Pancreas (tissue), 10 donors: ENCODE data around the gene DHRS13. TPM values are rescaled to one million over a fixed set of nuclear protein-coding genes. Genes with fewer than 3 reads are reported as not detected.
"Not testable (repeated sequence)": the region's sequence is repeated elsewhere in the genome, so short reads cannot be mapped to it uniquely, and the experiment has no call there.

Experiments
- ATAC-seq, 4 donors: fragments of 200-7000 bp; cut with Tn5 transposase; one replicate each; pipeline versions ENCODE4 v1.8.0 to v1.9.1; 2020; ENCODE audit warnings: mild to moderate bottlenecking in 4 of 4, moderate library complexity in 4 of 4
- DNase-seq, 6 donors: peaks; one replicate each; pipeline ENCODE4 v3.0.0-alpha.2; 2020
- FAIRE-seq: peaks from 2 replicates; lab custom pipeline; 2012; peaks lifted over from hg19 to GRCh38; lab: Jason Lieb, UNC
- H3K27ac ChIP-seq, 4 donors: fragments of 200-600 bp; sonication (generic); 1 replicate in 3 of 4; 2 replicates in 1 of 4; pipeline versions ENCODE4 v1.5.0 to v1.8.0; 2020
- H3K27me3 ChIP-seq, 4 donors: fragments of 200-600 bp; one replicate each; pipeline ENCODE4 v1.8.0; 2021
- H3K36me3 ChIP-seq, 3 donors: fragments of 200-600 bp; sonication (generic) in 1 of 3; one replicate each; pipeline versions ENCODE4 v1.5.0 to v1.8.0; 2020 to 2021
- H3K4me1 ChIP-seq, 3 donors: fragments of 200-600 bp; one replicate each; pipeline ENCODE4 v1.8.0; 2021
- H3K4me3 ChIP-seq, 4 donors: fragments of 200-600 bp; sonication (generic) in 2 of 4; one replicate each; pipeline versions ENCODE4 v1.5.0 to v1.8.0; 2020 to 2021
- H3K9me3 ChIP-seq, 4 donors: fragments of 200-600 bp; one replicate each; pipeline ENCODE4 v1.8.0; 2021
- WGBS, 2 donors: extraction: QIAGEN DNeasy Blood & Tissue Kit; methylation state at CpG; one replicate each; pipeline ENCODE4 v1.1.7; 2013; 5-methylcytosine and 5-hydroxymethylcytosine counted together
- intact Hi-C, 3 donors: fragments of 100-400 bp; cut with DNase I; formaldehyde crosslinking; loops; one replicate each; pipeline versions ENCODE4 v1.11.1 to v1.14.2; 2022
- polyA plus RNA-seq, 2 donors: library from polyadenylated mRNA; stranded (reverse); fragments of 200-250 nt; gene quantifications; one replicate each; pipeline ENCODE4 v1.2.3, GENCODE V29; 2013
- total RNA-seq, 6 donors: library from RNA; stranded (reverse); fragmentation: NEBNext Ultra II Directional in 4 of 6; extraction: Animal tissue kit (Norgen Biotek cat#: 25700) in 4 of 6; gene quantifications; one replicate each; pipeline versions ENCODE4 v1.2.1 to v1.2.4, GENCODE V29; 2021 to 2023
- TF ChIP-seq, protein P1 (sequence below), 4 donors: fragments of 200-600 bp; sonication (generic) in 3 of 4; IDR thresholded peaks; one replicate each; pipeline versions ENCODE4 v1.5.0 to v1.8.0; 2021; ENCODE audit warnings: antibody characterized with exemption in 4 of 4
- donor health status: healthy with polysubstance abuse.
- donor health status: DM: no; HTN: no; CAD: no; lungs with moderate emphysema.
- donor health status: DM: no; HTN: no; CAD: no.
- donor health status: control.
- donor health status: control.
- donor health status: Bipolar disorder and iron deficiency.
- donor health status: DM: yes; HTN: yes; CAD: no.
- donor health status: DM: no; HTN: no; CAD: no.
- donor health status: DM: no; HTN: no; CAD: no.
- donor health status: DM: yes; HTN: yes; CAD: no.

Gene DHRS13
- total and polyA plus RNA-seq, 8 donors, result 2.6 to 9.8 (median 5.5) TPM

DNA sequence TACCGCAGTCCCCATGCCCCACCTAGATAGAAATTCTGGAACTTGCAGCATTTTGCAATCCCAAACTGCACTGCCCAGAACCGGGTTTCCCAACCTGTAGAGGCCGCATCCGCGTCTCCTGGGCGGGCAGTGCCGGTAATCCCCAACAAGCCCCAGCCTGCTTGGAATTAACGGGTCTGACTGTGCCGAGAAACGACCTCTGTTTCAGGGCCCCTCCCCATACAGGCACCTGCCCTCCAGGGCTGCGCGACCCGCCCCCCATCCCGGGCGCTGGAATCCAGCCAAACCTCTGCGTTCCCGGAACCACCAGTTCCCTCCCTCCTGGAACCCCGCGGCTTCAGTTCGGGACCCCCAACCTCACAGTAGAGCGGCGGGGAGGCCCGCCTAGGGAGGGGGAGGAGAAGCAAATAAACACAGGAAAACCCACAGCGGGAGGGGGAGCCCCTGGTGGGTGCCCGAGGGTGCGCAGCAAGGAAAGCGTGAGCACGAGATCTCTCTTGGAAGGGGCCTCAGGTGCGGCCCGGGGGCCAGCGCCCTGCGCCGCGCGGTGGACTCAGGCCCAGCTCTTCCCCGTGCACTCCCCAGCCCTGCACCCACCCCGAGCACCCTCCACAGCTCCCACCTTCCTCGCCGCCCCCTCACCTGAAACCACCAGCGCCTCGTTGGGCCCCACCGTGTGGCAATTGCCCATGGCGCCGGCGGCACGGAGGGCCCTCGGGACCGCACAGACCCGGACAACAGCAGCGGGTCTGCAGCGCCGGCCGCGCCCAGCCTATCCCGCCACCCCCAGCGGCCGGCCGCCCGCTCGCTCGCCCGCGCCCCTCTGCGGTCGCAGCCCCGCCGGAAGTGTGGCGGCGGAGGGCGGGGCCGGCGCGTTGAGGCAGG is 5.8 kb downstream of the DHRS13 start, which contains the start of gene FLOT2:
Gene FLOT2 (minus strand): TSS at position 850 of the 885 bp plus-strand sequence. CDS start 159 bp downstream, at position 691.
- WGBS, 2 donors, result 0 to 1% methylated on average over 36 to 73 of the region's 73 CpGs
- ATAC-seq (peak; percentile 73 to 84 (median 80)), DNase-seq (peak; percentile 60 to 88 (median 68)), FAIRE-seq (no peak)
- TF ChIP-seq, protein P1, sequence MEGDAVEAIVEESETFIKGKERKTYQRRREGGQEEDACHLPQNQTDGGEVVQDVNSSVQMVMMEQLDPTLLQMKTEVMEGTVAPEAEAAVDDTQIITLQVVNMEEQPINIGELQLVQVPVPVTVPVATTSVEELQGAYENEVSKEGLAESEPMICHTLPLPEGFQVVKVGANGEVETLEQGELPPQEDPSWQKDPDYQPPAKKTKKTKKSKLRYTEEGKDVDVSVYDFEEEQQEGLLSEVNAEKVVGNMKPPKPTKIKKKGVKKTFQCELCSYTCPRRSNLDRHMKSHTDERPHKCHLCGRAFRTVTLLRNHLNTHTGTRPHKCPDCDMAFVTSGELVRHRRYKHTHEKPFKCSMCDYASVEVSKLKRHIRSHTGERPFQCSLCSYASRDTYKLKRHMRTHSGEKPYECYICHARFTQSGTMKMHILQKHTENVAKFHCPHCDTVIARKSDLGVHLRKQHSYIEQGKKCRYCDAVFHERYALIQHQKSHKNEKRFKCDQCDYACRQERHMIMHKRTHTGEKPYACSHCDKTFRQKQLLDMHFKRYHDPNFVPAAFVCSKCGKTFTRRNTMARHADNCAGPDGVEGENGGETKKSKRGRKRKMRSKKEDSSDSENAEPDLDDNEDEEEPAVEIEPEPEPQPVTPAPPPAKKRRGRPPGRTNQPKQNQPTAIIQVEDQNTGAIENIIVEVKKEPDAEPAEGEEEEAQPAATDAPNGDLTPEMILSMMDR (IDR thresholded peaks at IDR 0.05), result no peak
- Histone ChIP-seq H3K4me1 (peaks cover 13 to 32% (median 22%) of the 10 kb centered on the region in 3 donors), H3K27ac (peak within 1 kb of the TSS; percentile 71 to 92 (median 87)), H3K9me3 (no peaks in the 10 kb centered on the region), H3K4me3 (peak within 1 kb of the TSS; percentile 52 to 83 (median 68)), H3K36me3 (no peaks in the 10 kb centered on the region), H3K27me3 (no peaks in the 10 kb centered on the region)
- intact Hi-C loops, result no loop called here

DNA sequence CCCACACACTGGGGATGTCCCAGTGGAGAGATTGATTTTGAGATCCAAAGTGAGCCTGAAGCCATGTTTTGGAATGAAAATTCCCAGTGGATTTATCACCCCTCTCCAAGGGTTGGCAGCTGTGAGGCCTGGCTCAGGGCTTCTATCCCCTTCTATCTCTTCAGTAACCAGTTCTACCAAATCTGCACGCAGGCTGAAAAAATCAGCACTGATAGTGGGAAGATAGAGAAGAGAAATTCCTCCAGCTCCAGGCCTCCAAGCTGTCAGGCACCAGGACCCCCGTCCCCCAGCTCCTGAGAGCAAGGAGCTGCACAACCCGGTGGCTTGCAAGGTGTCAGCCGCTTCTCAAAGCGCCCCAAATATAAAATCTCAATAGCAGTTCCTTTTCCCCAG is 6.4 kb downstream of the DHRS13 start:
- FAIRE-seq, result no peak
- WGBS, 2 donors, result 7 to 18% methylated on average over 5 of the region's 5 CpGs

DNA sequence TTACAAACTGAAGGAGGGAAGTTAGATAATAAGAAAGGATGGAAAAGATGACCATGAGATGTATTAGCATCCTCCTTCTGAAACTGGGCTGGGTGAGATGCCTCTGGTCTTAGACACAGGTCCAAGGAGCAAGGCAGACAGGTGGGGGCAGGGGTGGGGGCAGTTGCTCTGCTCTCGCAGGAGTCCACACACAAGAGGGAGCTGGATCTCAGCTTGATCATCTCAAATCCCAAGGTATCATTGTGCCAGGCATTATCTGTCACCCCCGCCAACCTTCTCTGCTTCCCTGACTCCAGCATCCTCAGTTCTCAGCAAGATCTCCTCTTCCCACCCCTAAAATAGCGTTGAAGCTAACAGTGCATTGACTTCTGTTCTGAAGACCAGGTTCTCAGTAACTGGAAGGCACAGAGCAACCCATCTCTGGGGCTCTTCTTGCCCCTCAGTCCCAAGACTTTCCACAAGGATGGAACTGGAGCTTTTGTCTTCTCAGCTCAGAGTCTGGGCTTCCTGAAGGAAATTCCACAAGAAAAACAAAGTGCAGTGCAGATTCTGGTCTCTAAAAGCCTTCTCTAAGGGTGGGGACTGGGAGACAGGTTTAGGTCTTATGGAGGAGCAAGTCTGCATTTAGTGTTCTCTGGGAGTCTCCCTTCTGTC is 7.0 kb downstream of the DHRS13 start:
- WGBS, 2 donors, result 61 to 73% methylated on average over 3 of the region's 3 CpGs
- peak overlapping the region in 2 of 4 donors; percentile 91 to 92 for H3K27ac ChIP-seq
- peaks cover 8 to 24% (median 15%) of the 10 kb centered on the region in 3 donors for H3K4me1 ChIP-seq
- no peak for FAIRE-seq
- peak in 1 of 6 donors; percentile 30 for DNase-seq
- H3K9me3 ChIP-seq, result no peaks in the 10 kb centered on the region
- H3K4me3 ChIP-seq, result peak overlapping the region in 2 of 4 donors; percentile 72 to 83
- no peaks in the 10 kb centered on the region for H3K36me3 ChIP-seq
- TF ChIP-seq, protein P1 (IDR thresholded peaks at IDR 0.05), result no peak
- no peaks in the 10 kb centered on the region for H3K27me3 ChIP-seq
- intact Hi-C loops, result no loop called here
- ATAC-seq, result no peak

More for the DNA sequence above, 6.4 kb downstream of the DHRS13 start:
- DNase-seq, result no peak
- Histone ChIP-seq H3K27me3 (no peaks in the 10 kb centered on the region), H3K36me3 (no peaks in the 10 kb centered on the region), H3K4me1 (peaks cover 8 to 28% (median 15%) of the 10 kb centered on the region in 3 donors), H3K27ac (peak overlapping the region; percentile 71 to 92 (median 87)), H3K9me3 (no peaks in the 10 kb centered on the region), H3K4me3 (peak overlapping the region; percentile 52 to 83 (median 68))
- intact Hi-C loops, result no loop called here
- ATAC-seq, result no peak
- TF ChIP-seq, protein P1 (IDR thresholded peaks at IDR 0.05), result no peak

DNA sequence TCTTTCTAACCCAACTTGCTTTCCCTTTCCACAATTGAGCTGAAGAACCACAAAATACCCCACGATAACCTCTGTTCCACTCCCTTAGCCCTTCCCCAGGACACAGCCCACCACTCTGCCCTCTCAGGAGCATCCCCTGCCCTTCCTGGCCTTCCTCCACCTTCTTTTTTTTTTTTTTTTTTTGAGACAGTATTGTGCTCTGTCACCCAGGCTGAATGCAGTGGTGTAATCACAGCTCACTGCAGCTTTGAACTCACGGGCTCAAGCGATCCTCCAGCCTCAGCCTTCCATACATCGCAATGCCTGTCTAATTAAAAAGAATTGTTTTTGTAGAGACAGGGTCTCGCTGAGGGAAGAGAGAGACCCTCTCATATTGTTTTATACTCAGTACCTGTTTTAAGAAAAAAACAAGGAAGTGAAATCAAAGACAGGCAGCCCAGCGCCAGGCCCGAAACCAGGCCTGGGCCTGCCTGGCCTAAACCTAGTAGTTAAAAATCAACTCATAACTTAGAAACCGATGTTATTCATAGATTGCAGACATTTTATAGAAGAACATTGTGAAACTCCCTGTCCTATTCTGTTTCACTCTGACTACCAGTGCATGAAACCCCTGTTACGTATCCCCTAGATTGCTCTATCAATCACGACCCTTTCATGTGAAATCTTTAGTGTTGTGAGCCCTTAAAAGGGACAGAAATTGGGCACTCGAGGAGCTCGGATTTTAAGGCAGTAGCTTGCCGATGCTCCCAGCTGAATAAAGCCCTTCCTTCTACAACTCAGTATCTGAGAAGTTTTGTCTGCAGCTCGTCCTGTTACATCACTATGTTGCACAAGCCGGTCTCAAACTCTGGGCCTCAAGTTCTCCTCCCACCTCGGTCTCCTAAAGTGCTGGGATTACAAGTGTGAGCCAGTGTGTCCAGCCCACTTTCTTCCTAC is 9.4 kb downstream of the DHRS13 start:
- H3K4me3 ChIP-seq, FAIRE-seq, H3K27me3 ChIP-seq, intact Hi-C loops, H3K36me3 ChIP-seq, ATAC-seq, H3K9me3 ChIP-seq: not testable (repeated sequence)
- H3K27ac ChIP-seq, result peak overlapping the region; percentile 22 to 91 (median 76)
- DNase-seq, result peak in 1 of 6 donors; percentile 25
- peaks cover 8 to 24% (median 15%) of the 10 kb centered on the region in 3 donors for H3K4me1 ChIP-seq
- WGBS, 2 donors, result 68 to 69% methylated on average over 16 of the region's 16 CpGs
